Measurements from ENCODE around the gene YARS2. TPM values are rescaled to one million over a fixed set of nuclear protein-coding genes. Genes with fewer than 3 reads are reported as not detected.

YARS2 gene
- total RNA-seq, 1 donor from 2014 or later: 23.6 TPM

DNA sequence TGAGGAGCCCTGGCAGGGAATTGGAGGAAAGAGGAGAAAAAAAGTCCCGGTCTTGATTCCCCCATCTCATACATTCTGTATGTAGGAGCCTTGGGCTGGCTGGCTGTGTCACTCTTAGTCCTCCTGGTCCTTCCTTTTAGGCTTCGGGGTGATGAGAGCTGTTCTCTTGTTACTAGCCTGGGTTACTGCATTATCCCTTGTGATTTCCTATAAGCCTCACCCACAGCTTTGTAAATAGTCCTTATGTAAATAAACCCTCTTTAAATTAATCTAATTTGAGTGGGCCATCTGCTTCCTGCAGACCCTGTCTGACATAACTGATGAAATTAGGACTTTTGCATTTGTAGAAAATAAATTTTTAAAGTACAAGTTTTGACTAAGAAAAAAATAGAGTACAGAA is 57.4 kb downstream of the YARS2 start:
- DNase-seq (ENCODE audit: extremely low spot score in 2 of 2): no peak
- intact Hi-C loops (cut with DNase I): no loop called here
- no peaks in the 10 kb centered on the region for H3K4me1 ChIP-seq
- no peaks in the 10 kb centered on the region for H3K27me3 ChIP-seq
- H3K27ac ChIP-seq: no peak overlapping the region
- peaks cover 0 to 5% of the 10 kb centered on the region in 2 donors for H3K36me3 ChIP-seq
- no peak overlapping the region for H3K4me3 ChIP-seq
- TF ChIP-seq CTCF (IDR thresholded peaks at IDR 0.05) (no peak), POLR2A (IDR thresholded peaks at IDR 0.05) (no peak), POLR2AphosphoS5 (IDR thresholded peaks at IDR 0.05; ENCODE audit: insufficient read depth in 1 of 2, low read depth in 1 of 2) (no peak)
- H3K9me3 ChIP-seq: no peaks in the 10 kb centered on the region

DNA sequence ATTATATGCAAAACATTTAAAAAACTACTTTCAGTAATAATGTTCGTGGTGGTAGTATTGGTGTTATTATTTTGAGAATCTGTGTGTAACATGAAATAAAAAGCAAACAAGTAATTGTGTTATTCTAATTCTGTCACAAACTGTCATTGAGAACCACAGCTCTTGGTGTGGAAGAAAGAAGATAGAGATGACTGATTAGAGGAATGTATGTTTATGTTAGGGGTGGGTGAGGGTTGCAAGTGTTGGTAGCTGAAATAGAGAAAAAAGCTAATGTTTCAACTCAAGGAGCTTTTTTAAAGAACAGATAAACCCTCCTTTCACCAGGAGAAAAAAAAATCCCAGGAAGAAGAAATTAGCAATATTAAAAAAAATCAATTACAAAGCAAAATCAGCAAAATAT is 58.3 kb downstream of the YARS2 start:
- Histone ChIP-seq H3K4me3 (no peak overlapping the region), H3K27ac (no peak overlapping the region), H3K27me3 (no peaks in the 10 kb centered on the region), H3K9me3 (no peaks in the 10 kb centered on the region), H3K4me1 (no peaks in the 10 kb centered on the region), H3K36me3 (peaks cover 0 to 5% of the 10 kb centered on the region in 2 donors)
- intact Hi-C loops (cut with DNase I): no loop called here
- TF ChIP-seq POLR2AphosphoS5 (IDR thresholded peaks at IDR 0.05; ENCODE audit: insufficient read depth in 1 of 2, low read depth in 1 of 2): no peak
- no peak for TF ChIP-seq CTCF (IDR thresholded peaks at IDR 0.05)
- no peak for TF ChIP-seq POLR2A (IDR thresholded peaks at IDR 0.05)
- no peak for DNase-seq (ENCODE audit: extremely low spot score in 2 of 2)

Small RNA genes within 50 kb of the gene (small RNA-seq; reads per million reads assigned to genes)
- not detected for gene RF00019

Other genes with a start within 250 kb of the YARS2 start
- gene DNM1L, start 76.6 kb downstream of the YARS2 start, total RNA-seq: 81.8 TPM
- gene PKP2, start 140.9 kb upstream of the YARS2 start, total RNA-seq: 16.2 TPM